ENCODE measurements around the gene MRPL38. TPM values are rescaled to one million over a fixed set of nuclear protein-coding genes. Genes with fewer than 3 reads are reported as not detected.

The MRPL38 gene
- total RNA-seq, 1 experiment from 2014 or later = 219 TPM

GRCh38 chr17:75861927-75862317, 42.8 kb downstream of the MRPL38 start:
- no peaks in the 10 kb centered on the region for H4K20me1 ChIP-seq (ENCODE audit: insufficient read depth)
- no peak overlapping the region for H3K9ac ChIP-seq (ENCODE audit: low read length)
- H3K4me1 ChIP-seq (ENCODE audit: control insufficient read depth in 1 of 2, insufficient read depth in 2 of 2, low read length in 2 of 2) = peaks cover 20 to 36% of the 10 kb centered on the region in 2 experiments; a peak in 3 of 4 replicates
- RAD21 ChIA-PET (ENCODE audit: low non-redundant PET in 1 of 2, low total read pairs in 2 of 2, uncharacterized antibody in 2 of 2, unreplicated experiment in 2 of 2) = interaction anchor here in 1 of 2 experiments (1.9 kb wide), 1 partner anchor 14 kb away, joined by 5 read pairs; no protein-coding TSS in a partner anchor
- no peak overlapping the region for H3K4me3 ChIP-seq (replicated peaks in 1 of 2; ENCODE audit: low read depth in 1 of 2, low read length in 2 of 2)
- H3K36me3 ChIP-seq (ENCODE audit: control insufficient read depth in 1 of 2, insufficient read depth in 2 of 2, low read length in 2 of 2) = no peaks in the 10 kb centered on the region
- DNase-seq (ENCODE audit: low read depth, low spot score) (no peak), ATAC-seq (no peak)
- H3K9me2 ChIP-seq (ENCODE audit: insufficient read depth) = no peaks in the 10 kb centered on the region
- intact Hi-C loops (cut with micrococcal nuclease) = no loop called here
- no peak overlapping the region; the same call in 1 of the 2 replicates for H3K27ac ChIP-seq (ENCODE audit: low read depth, low read length)
- BruUV-seq (replicated peaks) = no TSS peak
- no peak for TF ChIP-seq CTCF (IDR thresholded peaks at IDR 0.05 in 2 of 3, conservative IDR thresholded peaks at IDR 0.05 in 1 of 3; ENCODE audit: borderline replicate concordance in 1 of 3, insufficient read depth in 1 of 3, low read depth in 2 of 3, low read length in 2 of 3)
- TF ChIP-seq EZH2phosphoT487 (IDR thresholded peaks at IDR 0.05; ENCODE audit: borderline replicate concordance) = no peak
- no peak for TF ChIP-seq ZFX (IDR thresholded peaks at IDR 0.05)
- no peak for TF ChIP-seq FOSL1 (IDR thresholded peaks at IDR 0.05; ENCODE audit: low read depth)
- TF ChIP-seq ELF1 (IDR thresholded peaks at IDR 0.05; ENCODE audit: borderline replicate concordance, low read depth) = no peak
- TF ChIP-seq ZBTB33 (IDR thresholded peaks at IDR 0.05; ENCODE audit: extremely low read depth, insufficient replicate concordance, low read length) = no peak
- no peak for TF ChIP-seq ZNF274 (IDR thresholded peaks at IDR 0.05; ENCODE audit: low read depth, low read length)
- TF ChIP-seq CBX3 (IDR thresholded peaks at IDR 0.05; ENCODE audit: low read depth) = no peak
- no peak for TF ChIP-seq RAD21 (IDR thresholded peaks at IDR 0.05; ENCODE audit: low read depth)
- no peak for TF ChIP-seq SP1 (IDR thresholded peaks at IDR 0.05; ENCODE audit: low read depth)
- TF ChIP-seq MAX (IDR thresholded peaks at IDR 0.05) = no peak
- no peak overlapping the region for H2AFZ ChIP-seq (ENCODE audit: low read depth, low read length, poor library complexity, severe bottlenecking)
- no peaks in the 10 kb centered on the region for H3K9me3 ChIP-seq (ENCODE audit: control insufficient read depth in 1 of 2, insufficient read depth in 1 of 2, low read depth in 1 of 2, low read length in 2 of 2)
- no peak overlapping the region for H3K4me2 ChIP-seq (ENCODE audit: low read length)
- CTCF ChIA-PET = interaction anchor here (1.0 to 4.9 kb wide), 6 partner anchors 10 to 140 kb away, joined by 3 to 52 read pairs (median 8); partner anchors contain the start of gene TRIM47
- POLR2A ChIA-PET = interaction anchor here (1.0 to 3.0 kb wide), 5 partner anchors 11 to 87 kb away, joined by 3 to 7 read pairs (median 6); a partner anchor contains a TSS
- no peaks in the 10 kb centered on the region for H3K27me3 ChIP-seq (ENCODE audit: insufficient read depth, low read length)
- no peaks in the 10 kb centered on the region for H3K79me2 ChIP-seq (ENCODE audit: insufficient read depth, low read length)
